ENCODE data around the gene DLGAP1.

DLGAP1 gene

GRCh38 chr18:3782901-3783300 lies 672.2 kb downstream of the DLGAP1 start:
- DNase-seq (ENCODE audit: low read depth in 1 of 2, low spot score in 1 of 2) = no peak
- Histone ChIP-seq H3K4me3 (replicated peaks; ENCODE audit: insufficient read depth, low read length) (no peak overlapping the region), H3K27me3 (ENCODE audit: insufficient read depth, poor library complexity, severe bottlenecking) (no peaks in the 10 kb centered on the region), H3K27ac (replicated peaks) (no peak overlapping the region)
- TF ChIP-seq SPI1 (IDR thresholded peaks at IDR 0.05; ENCODE audit: borderline replicate concordance, low read depth) = no peak

- Histone ChIP-seq H3K27me3 (ENCODE audit: insufficient read depth, poor library complexity, severe bottlenecking) (no peaks in the 10 kb centered on the region), H3K27ac (replicated peaks) (no peak overlapping the region), H3K4me3 (replicated peaks; ENCODE audit: insufficient read depth, low read length) (no peak overlapping the region)
- DNase-seq (ENCODE audit: low read depth in 1 of 2, low spot score in 1 of 2) = no peak
- TF ChIP-seq POLR2AphosphoS5 (IDR thresholded peaks at IDR 0.05; ENCODE audit: low read depth) (no peak), GABPA (IDR thresholded peaks at IDR 0.05; ENCODE audit: low read depth) (no peak), REST (IDR thresholded peaks at IDR 0.05; ENCODE audit: insufficient replicate concordance, low read depth) (no peak), CTCF (IDR thresholded peaks at IDR 0.05; ENCODE audit: insufficient read depth, low read length) (no peak), SPI1 (IDR thresholded peaks at IDR 0.05; ENCODE audit: borderline replicate concordance, low read depth) (no peak)
Measured at GRCh38 chr18:3777719-3778118, 677.4 kb downstream of the DLGAP1 start.

- Histone ChIP-seq H3K4me3 (replicated peaks; ENCODE audit: insufficient read depth, low read length) (no peak overlapping the region), H3K27me3 (ENCODE audit: insufficient read depth, poor library complexity, severe bottlenecking) (no peaks in the 10 kb centered on the region), H3K27ac (replicated peaks) (no peak overlapping the region)
- TF ChIP-seq SPI1 (IDR thresholded peaks at IDR 0.05; ENCODE audit: borderline replicate concordance, low read depth) (no peak), GABPA (IDR thresholded peaks at IDR 0.05; ENCODE audit: low read depth) (no peak), POLR2AphosphoS5 (IDR thresholded peaks at IDR 0.05; ENCODE audit: low read depth) (no peak), CTCF (IDR thresholded peaks at IDR 0.05; ENCODE audit: insufficient read depth, low read length) (no peak), REST (IDR thresholded peaks at IDR 0.05; ENCODE audit: insufficient replicate concordance, low read depth) (no peak)
- DNase-seq (ENCODE audit: low read depth in 1 of 2, low spot score in 1 of 2) = no peak
Measured at GRCh38 chr18:3777122-3777521, 678.0 kb downstream of the DLGAP1 start.

GRCh38 chr18:3775996-3776395 lies 679.1 kb downstream of the DLGAP1 start:
- TF ChIP-seq GABPA (IDR thresholded peaks at IDR 0.05; ENCODE audit: low read depth) (no peak), POLR2AphosphoS5 (IDR thresholded peaks at IDR 0.05; ENCODE audit: low read depth) (no peak), CTCF (IDR thresholded peaks at IDR 0.05; ENCODE audit: insufficient read depth, low read length) (no peak), SPI1 (IDR thresholded peaks at IDR 0.05; ENCODE audit: borderline replicate concordance, low read depth) (no peak), REST (IDR thresholded peaks at IDR 0.05; ENCODE audit: insufficient replicate concordance, low read depth) (no peak)
- no peak overlapping the region for H3K27ac ChIP-seq (replicated peaks)
- H3K27me3 ChIP-seq (ENCODE audit: insufficient read depth, poor library complexity, severe bottlenecking) = no peaks in the 10 kb centered on the region
- H3K4me3 ChIP-seq (replicated peaks; ENCODE audit: insufficient read depth, low read length) = no peak overlapping the region
- no peak for DNase-seq (ENCODE audit: low read depth in 1 of 2, low spot score in 1 of 2)

All from HL-60 (cell line).